Endothelial cell (in vitro differentiated cells): Measurements from ENCODE around the gene KRTAP10-6. TPM values are rescaled to one million over a fixed set of nuclear protein-coding genes. Genes with fewer than 3 reads are reported as not detected.

Experiments
- DNase-seq: peaks from one replicate; pipeline ENCODE4 v3.0.0; 2021; ENCODE audit warnings: low spot score
- H3K27ac Mint-ChIP-seq: one replicate; pipeline ENCODE4 v1.8.0; 2021; ENCODE audit warnings: mixed read lengths, inconsistent platforms; ENCODE audit not compliant: unreplicated experiment
- H3K27me3 Mint-ChIP-seq: one replicate; pipeline ENCODE4 v1.8.0; 2021; ENCODE audit warnings: mild to moderate bottlenecking, moderate library complexity, mixed read lengths, inconsistent platforms; ENCODE audit not compliant: unreplicated experiment
- H3K36me3 Mint-ChIP-seq: one replicate; pipeline ENCODE4 v1.8.0; 2021; ENCODE audit warnings: mild to moderate bottlenecking, low read depth, mixed read lengths, inconsistent platforms; ENCODE audit not compliant: unreplicated experiment
- H3K4me1 Mint-ChIP-seq: one replicate; pipeline ENCODE4 v1.8.0; 2021; ENCODE audit warnings: mild to moderate bottlenecking, mixed read lengths, inconsistent platforms; ENCODE audit not compliant: unreplicated experiment
- H3K4me3 Mint-ChIP-seq: one replicate; pipeline ENCODE4 v1.8.0; 2021; ENCODE audit warnings: mild to moderate bottlenecking, mixed read lengths, inconsistent platforms; ENCODE audit not compliant: unreplicated experiment
- H3K9me3 Mint-ChIP-seq: one replicate; pipeline ENCODE4 v1.8.0; 2021; ENCODE audit warnings: mixed read lengths, inconsistent platforms; ENCODE audit not compliant: unreplicated experiment
- total RNA-seq: library from RNA; stranded (reverse); fragmentation: NEBNext Ultra II Directional; extraction: Animal tissue kit (Norgen Biotek cat#: 25700); gene quantifications from one replicate; pipeline ENCODE4 v1.2.1, GENCODE V29; 2021; ENCODE audit not compliant: unreplicated experiment
- TF ChIP-seq, protein P1 (sequence below): fragments of 200-600 bp; sonication (generic); IDR thresholded peaks from one replicate; pipeline ENCODE4 v1.5.0; 2021; ENCODE audit warnings: antibody characterized with exemption; ENCODE audit not compliant: unreplicated experiment

KRTAP10-6 gene
- total RNA-seq, 1 donor from 2014 or later: not detected

DNA sequence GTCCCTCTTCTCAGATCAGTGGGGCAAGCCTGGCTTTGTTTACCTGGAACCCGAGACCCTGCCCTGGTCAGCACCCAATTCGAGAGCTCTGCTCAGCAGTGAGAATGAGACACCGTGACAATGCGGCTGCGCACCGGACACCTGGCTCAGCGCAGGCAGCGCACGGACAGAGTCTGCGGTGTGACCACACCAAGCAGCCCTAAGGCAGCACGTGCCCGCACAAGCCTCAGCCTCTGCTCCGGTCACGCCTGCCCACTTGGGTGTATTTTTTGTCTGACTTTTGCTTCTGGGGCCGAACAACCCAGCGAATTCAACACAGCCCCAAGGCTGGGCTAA, 24.3 kb upstream of the KRTAP10-6 start:
- H3K4me1 Mint-ChIP-seq: peaks cover 7% of the 10 kb centered on the region
- peaks cover 4% of the 10 kb centered on the region for H3K27me3 Mint-ChIP-seq
- peaks cover 6% of the 10 kb centered on the region for H3K9me3 Mint-ChIP-seq
- no peak overlapping the region for H3K27ac Mint-ChIP-seq
- H3K36me3 Mint-ChIP-seq: peaks cover 7% of the 10 kb centered on the region
- TF ChIP-seq, protein P1, sequence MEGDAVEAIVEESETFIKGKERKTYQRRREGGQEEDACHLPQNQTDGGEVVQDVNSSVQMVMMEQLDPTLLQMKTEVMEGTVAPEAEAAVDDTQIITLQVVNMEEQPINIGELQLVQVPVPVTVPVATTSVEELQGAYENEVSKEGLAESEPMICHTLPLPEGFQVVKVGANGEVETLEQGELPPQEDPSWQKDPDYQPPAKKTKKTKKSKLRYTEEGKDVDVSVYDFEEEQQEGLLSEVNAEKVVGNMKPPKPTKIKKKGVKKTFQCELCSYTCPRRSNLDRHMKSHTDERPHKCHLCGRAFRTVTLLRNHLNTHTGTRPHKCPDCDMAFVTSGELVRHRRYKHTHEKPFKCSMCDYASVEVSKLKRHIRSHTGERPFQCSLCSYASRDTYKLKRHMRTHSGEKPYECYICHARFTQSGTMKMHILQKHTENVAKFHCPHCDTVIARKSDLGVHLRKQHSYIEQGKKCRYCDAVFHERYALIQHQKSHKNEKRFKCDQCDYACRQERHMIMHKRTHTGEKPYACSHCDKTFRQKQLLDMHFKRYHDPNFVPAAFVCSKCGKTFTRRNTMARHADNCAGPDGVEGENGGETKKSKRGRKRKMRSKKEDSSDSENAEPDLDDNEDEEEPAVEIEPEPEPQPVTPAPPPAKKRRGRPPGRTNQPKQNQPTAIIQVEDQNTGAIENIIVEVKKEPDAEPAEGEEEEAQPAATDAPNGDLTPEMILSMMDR: no peak
- no peak overlapping the region for H3K4me3 Mint-ChIP-seq
- DNase-seq: no peak

DNA sequence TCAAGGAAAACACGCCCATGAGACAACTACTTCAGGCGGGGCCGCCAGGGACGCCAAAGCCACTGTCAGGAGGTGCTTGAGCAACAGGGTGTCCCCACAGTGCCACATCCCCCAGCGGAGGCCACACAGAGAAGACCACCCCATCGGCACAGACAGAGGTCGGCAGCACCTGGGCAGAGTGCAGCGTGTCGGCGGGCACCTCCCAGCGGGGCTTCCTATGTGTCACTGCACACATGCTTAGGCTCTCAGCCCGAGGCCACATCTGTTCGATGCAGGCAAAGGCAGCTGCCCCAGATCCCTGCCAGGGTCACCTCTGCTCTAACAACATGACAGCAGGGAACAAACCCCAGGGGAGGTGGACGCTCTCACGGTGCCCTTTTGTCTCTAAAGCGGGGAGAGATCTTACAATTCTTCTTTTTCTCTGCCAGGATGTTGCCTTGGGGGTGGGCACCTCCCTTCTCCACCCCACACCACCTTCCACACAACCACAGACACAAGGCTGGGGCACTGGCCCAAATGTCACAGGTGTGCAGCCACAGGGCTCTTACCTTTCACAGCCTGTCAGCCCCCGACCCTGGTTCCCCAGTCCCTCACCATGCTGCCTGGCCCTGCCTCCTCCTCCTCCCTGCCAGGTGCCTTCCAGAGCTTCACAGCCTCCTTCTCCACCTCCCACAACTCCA, 23.7 kb upstream of the KRTAP10-6 start:
- TF ChIP-seq, protein P1: no peak
- Mint-ChIP-seq H3K4me3 (no peak overlapping the region), H3K9me3 (peaks cover 8% of the 10 kb centered on the region), H3K27me3 (peaks cover 4% of the 10 kb centered on the region), H3K27ac (no peak overlapping the region), H3K36me3 (peaks cover 10% of the 10 kb centered on the region), H3K4me1 (peaks cover 7% of the 10 kb centered on the region)
- no peak for DNase-seq

DNA sequence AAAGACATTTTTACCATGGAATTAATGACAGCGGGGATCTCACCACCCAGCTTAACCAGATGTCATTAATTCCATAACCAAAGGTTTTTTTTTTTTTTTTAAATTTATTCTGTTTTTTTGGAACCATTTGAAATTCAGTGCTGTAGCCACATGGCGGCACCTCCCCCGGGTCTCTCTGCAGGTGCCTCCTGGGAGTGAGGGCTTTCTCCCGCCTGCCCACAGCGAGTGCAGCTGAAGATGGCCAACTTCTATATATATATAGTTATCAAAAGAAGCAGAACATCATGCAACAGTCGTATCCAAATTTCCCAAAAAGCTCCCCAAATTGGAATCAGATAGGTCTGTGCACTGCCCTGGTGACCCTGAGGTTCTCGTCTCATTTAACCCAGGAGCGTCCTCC, 23.2 kb upstream of the KRTAP10-6 start:
- H3K36me3 Mint-ChIP-seq: peaks cover 13% of the 10 kb centered on the region
- TF ChIP-seq, protein P1: no peak
- H3K27me3 Mint-ChIP-seq: peaks cover 4% of the 10 kb centered on the region
- peaks cover 7% of the 10 kb centered on the region for H3K4me1 Mint-ChIP-seq
- DNase-seq: no peak
- peaks cover 8% of the 10 kb centered on the region for H3K9me3 Mint-ChIP-seq
- no peak overlapping the region for H3K27ac Mint-ChIP-seq
- H3K4me3 Mint-ChIP-seq: no peak overlapping the region

DNA sequence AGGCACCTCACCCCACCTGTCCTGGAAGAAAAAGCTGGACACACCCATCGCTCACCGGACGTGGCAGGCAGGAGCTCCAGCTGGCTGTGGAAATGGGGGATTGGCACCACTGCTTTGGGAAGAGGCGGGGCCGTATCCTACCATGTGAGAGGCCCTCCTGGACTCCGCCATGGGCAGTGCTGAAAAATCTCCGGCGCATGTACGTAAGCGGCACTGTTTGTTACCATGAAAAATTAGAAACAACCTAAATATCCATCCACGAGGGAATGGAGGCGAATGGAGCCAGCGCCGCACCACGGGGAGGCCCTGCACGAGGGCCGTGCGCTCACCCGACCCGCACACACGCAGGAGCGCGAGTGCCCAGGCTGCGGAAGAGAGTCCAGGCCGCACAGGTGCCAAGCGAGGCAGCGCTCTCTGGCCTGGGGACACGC, 22.7 kb upstream of the KRTAP10-6 start:
- Mint-ChIP-seq H3K36me3 (peaks cover 13% of the 10 kb centered on the region), H3K4me1 (peaks cover 7% of the 10 kb centered on the region), H3K9me3 (peaks cover 9% of the 10 kb centered on the region), H3K27ac (no peak overlapping the region), H3K4me3 (no peak overlapping the region), H3K27me3 (peaks cover 4% of the 10 kb centered on the region)
- TF ChIP-seq, protein P1: no peak
- DNase-seq: no peak

DNA sequence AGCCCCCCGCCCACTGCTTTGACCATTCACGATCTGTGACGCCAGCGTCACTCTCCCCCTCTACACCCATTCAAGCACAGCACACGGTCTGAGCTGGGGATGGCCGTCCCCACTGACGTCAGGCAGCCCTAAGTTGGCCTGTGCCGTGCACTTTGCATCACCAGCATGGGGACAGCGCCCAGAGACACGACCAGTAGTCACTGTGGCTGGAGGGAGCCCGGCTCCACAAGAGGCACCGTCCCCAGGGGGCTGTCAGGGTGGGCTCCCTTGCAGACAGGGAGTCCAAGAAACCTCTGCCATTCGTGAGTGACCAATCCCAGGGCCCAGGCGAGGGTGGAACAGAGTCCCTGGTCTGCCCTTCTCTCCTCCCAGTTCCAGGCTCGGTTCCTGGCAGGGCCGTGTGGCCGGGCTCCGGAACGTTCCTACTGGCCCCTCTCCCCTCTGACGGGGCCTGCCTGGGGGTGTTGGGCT, 21.9 kb upstream of the KRTAP10-6 start:
- Mint-ChIP-seq H3K4me3 (no peak overlapping the region), H3K9me3 (peaks cover 12% of the 10 kb centered on the region), H3K27me3 (peaks cover 4% of the 10 kb centered on the region), H3K27ac (no peak overlapping the region), H3K4me1 (peaks cover 7% of the 10 kb centered on the region), H3K36me3 (peaks cover 13% of the 10 kb centered on the region)
- TF ChIP-seq, protein P1: no peak
- DNase-seq: no peak
